ENCODE data around the gene ADAMTS15.

- TF ChIP-seq CTCF (conservative IDR thresholded peaks at IDR 0.05; ENCODE audit: low read length) (no peak), EZH2phosphoT487 (IDR thresholded peaks at IDR 0.05; ENCODE audit: borderline replicate concordance, low read depth, low read length) (no peak)
Measured at GRCh38 chr11:130422251-130422995, 26.0 kb upstream of the ADAMTS15 start.
